Muscle of leg (tissue), 11 donors: ENCODE measurements around the gene BTN2A1. TPM values are rescaled to one million over a fixed set of nuclear protein-coding genes. Genes with fewer than 3 reads are reported as not detected.
"Not testable (repeated sequence)": the region's sequence is repeated elsewhere in the genome, so short reads cannot be mapped to it uniquely, and the experiment has no call there.

ENCODE experiments used
- DNase-seq: peaks from one replicate; pipeline ENCODE4 v3.0.0; 2013
- H3K27ac ChIP-seq: one replicate; pipeline ENCODE4 v1.5.1; 2013; ENCODE audit warnings: mild to moderate bottlenecking, low read length, control low read depth
- H3K27me3 ChIP-seq: one replicate; pipeline ENCODE4 v1.6.1; 2013; ENCODE audit warnings: low read length; ENCODE audit not compliant: control insufficient read depth, insufficient read depth
- H3K36me3 ChIP-seq: one replicate; pipeline ENCODE4 v1.6.1; 2013; ENCODE audit warnings: low read length; ENCODE audit not compliant: control insufficient read depth, insufficient read depth
- H3K4me1 ChIP-seq: one replicate; pipeline ENCODE4 v1.6.1; 2013; ENCODE audit warnings: low read length; ENCODE audit not compliant: control insufficient read depth, insufficient read depth
- H3K4me3 ChIP-seq: one replicate; pipeline ENCODE4 v1.5.1; 2013; ENCODE audit warnings: low read length, control low read depth
- H3K9me3 ChIP-seq: replicated peaks from 2 replicates; pipeline ENCODE4 v1.6.1; 2013; ENCODE audit warnings: low read depth, low read length; ENCODE audit not compliant: control insufficient read depth
- WGBS: methylation state at CpG from one replicate; pipeline ENCODE4 v1.1.5; 2013; ENCODE audit warnings: missing lambda C conversion rate; ENCODE audit not compliant: insufficient coverage; 5-methylcytosine and 5-hydroxymethylcytosine counted together
- polyA plus RNA-seq, 8 donors: library from polyadenylated mRNA; unstranded; fragments of 120-200 nt; gene quantifications; one replicate each; pipeline versions ENCODE4 v1.2.1 to v1.2.3, GENCODE V29; 2013; ENCODE audit warnings: inconsistent platforms in 1 of 8, low replicate concordance in 1 of 8; ENCODE audit not compliant: insufficient read length in 8 of 8, insufficient read depth in 1 of 8
- total RNA-seq: library from RNA; stranded (reverse); fragments of 120-200 nt; gene quantifications from one replicate; pipeline ENCODE4 v1.2.4, GENCODE V29; 2013

Gene BTN2A1
- total and polyA plus RNA-seq, 9 donors = 13.8 to 28.1 (median 25.3) TPM

- no peak for DNase-seq
- no peak overlapping the region for H3K27ac ChIP-seq
- 92% methylated on average over 4 of the region's 6 CpGs for WGBS
- no peaks in the 10 kb centered on the region for H3K27me3 ChIP-seq
- peaks cover 3% of the 10 kb centered on the region for H3K9me3 ChIP-seq
- no peaks in the 10 kb centered on the region for H3K4me1 ChIP-seq
- H3K36me3 ChIP-seq = peaks cover 55% of the 10 kb centered on the region
- no peak overlapping the region for H3K4me3 ChIP-seq
Observed at GRCh38 chr6:26431258-26432172, 26.2 kb upstream of the BTN2A1 start.

- Histone ChIP-seq H3K4me1 (no peaks in the 10 kb centered on the region), H3K9me3 (peaks cover 3% of the 10 kb centered on the region), H3K27me3 (no peaks in the 10 kb centered on the region), H3K36me3 (peaks cover 45% of the 10 kb centered on the region), H3K27ac (no peak overlapping the region), H3K4me3 (no peak overlapping the region)
- DNase-seq = no peak
- WGBS = 89% methylated on average over 2 of the region's 5 CpGs
Observed at GRCh38 chr6:26432627-26433201, 25.0 kb upstream of the BTN2A1 start.

- not testable (repeated sequence) for H3K9me3 ChIP-seq, H3K4me3 ChIP-seq, H3K4me1 ChIP-seq, H3K27ac ChIP-seq, H3K27me3 ChIP-seq, DNase-seq
- peaks cover 36% of the 10 kb centered on the region for H3K36me3 ChIP-seq
- WGBS = no CpG with 5 or more reads among the region's 8 CpGs
Observed at GRCh38 chr6:26433680-26434079, 24.1 kb upstream of the BTN2A1 start.

GRCh38 chr6:26436018-26436417 is 21.7 kb upstream of the BTN2A1 start:
- H3K36me3 ChIP-seq = peaks cover 19% of the 10 kb centered on the region
- H3K27ac ChIP-seq = no peak overlapping the region
- peaks cover 2% of the 10 kb centered on the region for H3K4me1 ChIP-seq
- H3K27me3 ChIP-seq = no peaks in the 10 kb centered on the region
- DNase-seq = no peak
- no peak overlapping the region for H3K4me3 ChIP-seq
- H3K9me3 ChIP-seq = peaks cover 3% of the 10 kb centered on the region
- WGBS = no CpG with 5 or more reads among the region's 4 CpGs

- Histone ChIP-seq H3K4me3 (no peak overlapping the region), H3K36me3 (peaks cover 9% of the 10 kb centered on the region), H3K27ac (no peak overlapping the region), H3K4me1 (peaks cover 4% of the 10 kb centered on the region), H3K9me3 (peaks cover 3% of the 10 kb centered on the region), H3K27me3 (no peaks in the 10 kb centered on the region)
- no CpG with 5 or more reads among the region's 1 CpG for WGBS
- DNase-seq = no peak
Observed at GRCh38 chr6:26437550-26437949, 20.2 kb upstream of the BTN2A1 start.

GRCh38 chr6:26438000-26438399 is 19.8 kb upstream of the BTN2A1 start:
- 100% methylated on average over 1 of the region's 1 CpG for WGBS
- Histone ChIP-seq H3K4me3 (no peak overlapping the region), H3K27ac (no peak overlapping the region), H3K4me1 (peaks cover 4% of the 10 kb centered on the region), H3K36me3 (peaks cover 5% of the 10 kb centered on the region), H3K9me3 (peaks cover 3% of the 10 kb centered on the region), H3K27me3 (no peaks in the 10 kb centered on the region)
- DNase-seq = no peak

- peaks cover 4% of the 10 kb centered on the region for H3K4me1 ChIP-seq
- peaks cover under 1% of the 10 kb centered on the region for H3K9me3 ChIP-seq
- 83% methylated on average over 1 of the region's 7 CpGs for WGBS
- no peaks in the 10 kb centered on the region for H3K27me3 ChIP-seq
- no peak for DNase-seq
- H3K27ac ChIP-seq = peak overlapping the region; percentile 96
- H3K4me3 ChIP-seq = peak overlapping the region; percentile 55
- H3K36me3 ChIP-seq = peaks cover 9% of the 10 kb centered on the region
Observed at GRCh38 chr6:26439151-26440125, 18.3 kb upstream of the BTN2A1 start.

- peaks cover 14% of the 10 kb centered on the region for H3K36me3 ChIP-seq
- DNase-seq = no peak
- H3K27me3 ChIP-seq = no peaks in the 10 kb centered on the region
- WGBS = no CpG with 5 or more reads among the region's 2 CpGs
- H3K4me3 ChIP-seq = peak overlapping the region; percentile 55
- H3K27ac ChIP-seq = peak overlapping the region; percentile 96
- peaks cover 6% of the 10 kb centered on the region for H3K4me1 ChIP-seq
- no peaks in the 10 kb centered on the region for H3K9me3 ChIP-seq
Observed at GRCh38 chr6:26440977-26441358, 16.8 kb upstream of the BTN2A1 start.

- Histone ChIP-seq H3K9me3 (no peaks in the 10 kb centered on the region), H3K4me1 (peaks cover 6% of the 10 kb centered on the region), H3K4me3 (no peak overlapping the region), H3K27me3 (no peaks in the 10 kb centered on the region), H3K36me3 (peaks cover 14% of the 10 kb centered on the region), H3K27ac (no peak overlapping the region)
- DNase-seq = no peak
- whole genome bisulfite sequencing = no CpG with 5 or more reads among the region's 5 CpGs
Observed at GRCh38 chr6:26441977-26442376, 15.8 kb upstream of the BTN2A1 start.
